COLO829 (cell line): ENCODE data around the gene ARHGEF12.

Source experiments
- DNase-seq: peaks from one replicate; pipeline ENCODE4 v3.0.0; 2012; ENCODE audit warnings: low spot score

The ARHGEF12 gene

GRCh38 chr11:120520091-120520822, 184.0 kb downstream of the ARHGEF12 start:
- DNase-seq = no peak

GRCh38 chr11:120521176-120521575, 185.0 kb downstream of the ARHGEF12 start:
- DNase-seq = no peak

DNA sequence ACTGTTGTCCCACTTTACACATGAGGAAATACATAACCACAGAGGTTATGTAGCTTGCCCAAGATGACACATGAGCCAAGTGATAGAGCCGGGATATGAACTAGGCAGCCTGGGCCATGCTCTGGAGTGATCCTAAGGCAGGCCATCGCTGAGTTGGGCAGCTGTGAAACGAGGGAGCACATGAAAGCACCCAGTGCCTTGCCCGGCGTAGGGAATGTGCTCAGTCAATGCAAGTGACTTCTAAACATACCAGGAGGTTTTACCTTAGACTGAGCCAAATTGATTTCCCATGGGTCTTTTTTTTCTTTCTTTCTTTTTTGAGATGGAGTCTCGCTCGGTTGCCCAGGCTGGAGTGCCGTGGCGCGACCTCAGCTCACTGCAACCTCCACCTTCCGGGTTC, 185.8 kb downstream of the ARHGEF12 start:
- no peak for DNase-seq

DNA sequence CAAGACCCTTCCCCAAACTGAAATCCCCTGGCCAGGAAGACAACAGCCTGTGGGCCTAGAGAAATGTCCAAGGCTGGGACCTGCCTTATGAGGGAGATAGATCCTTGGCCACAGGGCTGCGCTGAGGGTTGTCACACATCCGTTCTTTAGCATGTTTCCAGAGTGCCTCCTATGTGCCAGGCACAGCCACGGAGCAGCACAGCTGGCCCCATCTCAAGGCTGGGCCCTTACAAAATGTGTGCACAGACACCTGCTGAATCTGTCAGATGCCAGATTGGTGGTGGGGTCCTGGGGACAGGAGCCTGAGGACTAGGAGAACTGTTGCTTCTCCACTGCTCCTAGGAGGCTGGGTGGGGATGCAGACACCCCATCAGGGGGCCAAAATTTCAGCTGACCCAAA, 186.5 kb downstream of the ARHGEF12 start:
- DNase-seq = no peak

DNA sequence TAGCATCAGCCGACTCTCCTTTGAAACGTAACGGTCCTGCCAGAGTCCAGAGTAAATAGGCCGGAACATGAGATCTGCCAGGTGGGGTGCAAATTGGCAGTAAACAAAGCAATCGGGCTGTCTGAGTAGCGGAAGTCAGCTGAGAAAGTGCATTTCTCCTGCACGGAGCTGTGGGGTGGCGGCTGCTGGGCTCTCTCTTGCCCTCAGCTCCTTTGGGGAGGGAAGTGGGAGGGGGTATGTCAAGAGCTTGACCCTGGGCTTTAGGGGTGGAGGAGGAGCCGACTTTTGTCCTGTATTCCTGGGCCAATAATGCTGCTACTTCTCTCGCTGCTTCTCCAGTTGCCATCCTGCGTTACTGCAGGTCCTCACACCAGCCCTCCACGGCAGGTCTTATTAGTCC, 187.0 kb downstream of the ARHGEF12 start:
- no peak for DNase-seq

- DNase-seq = no peak
Observed at GRCh38 chr11:120524536-120525085, 188.4 kb downstream of the ARHGEF12 start.

- no peak for DNase-seq
Observed at GRCh38 chr11:120525261-120526171, 189.3 kb downstream of the ARHGEF12 start.

- no peak for DNase-seq
Observed at GRCh38 chr11:120526241-120526640, 190.0 kb downstream of the ARHGEF12 start.

DNA sequence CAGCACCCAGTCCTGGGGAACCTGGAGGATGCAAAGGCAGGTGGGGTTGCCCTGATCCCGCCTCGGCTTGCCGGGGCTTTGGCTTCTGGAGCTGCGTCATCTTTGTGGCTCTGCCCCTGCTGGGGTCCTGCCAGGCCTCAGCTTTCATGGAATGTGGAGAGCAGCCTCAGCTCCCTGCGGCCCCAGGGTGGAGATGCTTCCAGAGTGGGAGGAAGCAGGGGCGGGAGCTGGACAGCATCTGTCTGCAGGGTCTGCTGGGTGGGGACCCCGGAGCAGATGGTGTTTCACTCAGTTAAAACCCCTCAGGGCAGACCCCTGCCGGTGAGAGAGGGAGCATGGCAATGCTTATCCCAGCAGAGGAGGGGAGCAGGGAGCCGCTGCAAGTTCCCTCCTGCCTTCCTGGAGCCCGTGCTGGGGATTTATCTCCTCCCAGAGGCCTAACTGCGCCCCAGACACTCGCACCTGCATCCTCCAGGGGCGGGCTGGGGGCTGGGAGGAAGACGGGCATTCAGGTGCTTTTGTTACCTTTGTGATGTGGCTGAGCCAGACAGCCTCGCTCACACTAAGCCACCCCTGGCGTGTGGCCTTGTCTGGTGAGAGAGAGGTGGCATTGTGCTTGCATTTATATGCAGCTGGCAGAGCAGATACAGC, 191.0 kb downstream of the ARHGEF12 start:
- DNase-seq = no peak

GRCh38 chr11:120528749-120529148, 192.5 kb downstream of the ARHGEF12 start:
- DNase-seq = no peak

- no peak for DNase-seq
Observed at GRCh38 chr11:120529214-120529613, 193.0 kb downstream of the ARHGEF12 start.

DNA sequence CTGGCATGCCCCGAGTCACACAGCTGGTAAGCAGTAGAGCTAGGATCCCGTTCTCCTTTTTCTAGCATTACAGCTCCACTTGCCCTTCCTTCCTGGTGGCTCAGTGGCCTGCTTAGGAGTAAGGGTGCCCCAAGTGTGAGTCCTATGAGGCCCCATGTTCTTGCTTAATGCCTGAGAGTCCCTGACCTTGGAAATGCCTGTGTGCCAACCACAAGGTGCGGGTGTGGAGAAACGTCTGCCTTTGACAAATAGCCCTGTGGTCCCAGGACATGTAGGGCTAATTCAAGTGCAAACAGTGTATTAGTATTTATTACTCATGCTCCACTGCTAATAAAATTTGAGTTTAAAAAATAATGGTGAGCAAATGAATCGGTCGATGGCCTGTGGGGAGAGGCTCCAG, 193.7 kb downstream of the ARHGEF12 start:
- no peak for DNase-seq

DNA sequence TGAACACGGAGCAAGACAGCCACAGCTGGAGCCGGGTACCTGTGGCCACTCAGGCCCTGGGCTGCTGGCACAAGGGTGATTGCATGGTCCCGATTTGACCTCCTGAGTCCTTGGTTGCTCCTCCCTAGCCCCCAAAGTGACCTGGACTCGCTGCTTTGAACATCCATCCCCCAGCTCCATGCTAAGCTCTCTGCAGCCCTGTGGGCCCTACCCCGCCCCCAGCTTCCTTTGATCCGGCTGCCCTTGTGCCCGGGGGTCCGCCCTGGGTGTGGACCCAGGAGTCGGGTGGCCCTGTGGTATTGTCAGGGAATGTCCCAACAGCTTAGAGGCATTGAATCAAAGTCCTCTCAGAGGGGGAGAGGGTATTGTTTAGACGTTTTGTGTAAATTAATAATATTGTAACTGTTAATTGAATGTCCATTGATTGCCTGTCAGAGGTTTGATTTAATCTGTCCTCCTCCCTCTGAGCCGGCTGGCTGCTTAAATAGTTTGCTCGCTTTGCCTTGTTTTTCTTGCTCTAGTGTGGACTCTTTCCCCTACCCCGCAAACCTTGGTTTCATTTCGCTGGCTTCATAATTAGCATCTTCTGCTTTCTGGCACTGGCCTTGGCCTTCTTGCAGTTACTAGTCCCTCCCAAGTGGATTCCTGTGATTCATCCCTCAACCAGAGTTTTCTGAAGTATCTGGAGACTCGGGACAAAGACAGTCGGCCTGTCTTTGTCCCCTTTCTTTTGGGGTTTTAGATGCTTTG, 196.0 kb downstream of the ARHGEF12 start:
- DNase-seq = no peak

DNA sequence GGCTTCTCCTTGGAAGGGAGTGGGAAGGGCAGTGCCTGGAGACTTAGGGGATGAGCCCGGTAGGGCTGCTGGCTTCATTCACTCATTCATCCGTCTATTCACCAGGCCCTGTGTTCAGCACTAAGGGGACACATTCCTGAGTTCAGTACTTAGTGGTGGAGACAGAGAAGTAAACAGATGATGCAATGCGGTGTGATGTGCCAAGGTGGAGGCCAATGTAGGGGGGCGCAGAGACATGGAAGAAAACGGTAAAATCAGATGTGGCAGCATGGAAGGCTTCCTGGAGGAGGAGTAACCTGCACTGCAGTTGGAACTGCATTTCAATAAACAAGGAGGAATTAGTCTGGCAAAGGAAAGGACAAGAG, 196.6 kb downstream of the ARHGEF12 start:
- DNase-seq = no peak

GRCh38 chr11:120536091-120536796, 200.0 kb downstream of the ARHGEF12 start:
- DNase-seq = no peak

DNA sequence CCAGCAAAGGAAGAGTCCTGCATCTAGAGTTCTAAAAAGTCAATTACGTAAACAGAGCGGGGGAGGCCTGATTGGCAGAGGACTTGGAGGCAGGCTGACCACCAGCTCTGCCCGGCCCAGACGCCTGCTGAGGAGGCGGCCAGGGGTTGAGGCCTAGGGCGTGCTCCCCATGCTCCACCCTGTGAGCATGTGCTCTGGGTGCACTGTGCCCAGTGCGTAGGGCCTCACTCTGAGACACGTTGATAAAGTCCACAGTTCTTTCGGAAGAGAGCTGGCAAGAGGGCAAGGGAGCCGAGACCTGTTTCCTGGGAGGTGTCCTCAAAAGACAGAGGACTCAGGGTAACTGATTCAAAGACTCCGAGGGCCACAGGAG, 200.6 kb downstream of the ARHGEF12 start:
- no peak for DNase-seq

DNA sequence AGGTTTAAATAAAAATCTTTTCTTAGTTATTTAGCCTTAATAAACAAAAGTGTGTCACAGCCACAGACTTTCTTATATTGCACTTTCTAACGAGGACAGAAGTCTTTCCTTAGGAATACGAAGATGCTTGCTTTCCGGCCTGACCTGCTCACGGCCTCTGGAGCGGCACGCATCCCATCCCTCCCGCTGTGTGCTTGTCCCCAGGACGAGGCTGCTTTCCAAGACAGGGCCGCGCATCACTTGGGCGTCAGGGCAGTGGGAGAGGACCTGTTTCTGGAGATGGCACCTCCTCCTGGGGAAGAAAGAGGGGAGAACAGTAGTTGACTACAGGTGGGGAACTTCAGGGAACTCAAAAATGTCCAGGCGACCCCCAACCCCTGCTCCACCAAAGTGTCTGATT, 201.8 kb downstream of the ARHGEF12 start:
- DNase-seq = no peak

- no peak for DNase-seq
Observed at GRCh38 chr11:120538707-120539106, 202.5 kb downstream of the ARHGEF12 start.
